ENCODE results near the gene MSH4.

GRCh38 chr1:75812065-75812464 lies 15.4 kb downstream of the MSH4 start:
- TF ChIP-seq CTCF (IDR thresholded peaks at IDR 0.05) (no peak), POLR2A (IDR thresholded peaks at IDR 0.05) (no peak)

Data from testis (tissue), 2 donors.